Upper lobe of right lung (tissue), 1 donor: Measurements from ENCODE around the gene EYA3. TPM values are rescaled to one million over a fixed set of nuclear protein-coding genes. Genes with fewer than 3 reads are reported as not detected.
A peak's percentile ranks its signal among the peaks of the same experiment; 100 is the strongest.

Source experiments
- ATAC-seq: fragments of 200-7000 bp; cut with Tn5 transposase; one replicate; pipeline ENCODE4 v1.9.1; 2020; ENCODE audit warnings: mild to moderate bottlenecking, moderate library complexity
- DNase-seq: peaks from one replicate; pipeline ENCODE4 v3.0.0-alpha.2; 2020
- H3K27ac ChIP-seq: fragments of 200-600 bp; one replicate; pipeline ENCODE4 v1.8.0; 2022
- H3K27me3 ChIP-seq: fragments of 200-600 bp; one replicate; pipeline ENCODE4 v1.8.0; 2022; ENCODE audit warnings: mild to moderate bottlenecking
- H3K36me3 ChIP-seq: fragments of 200-600 bp; one replicate; pipeline ENCODE4 v1.8.0; 2022
- H3K4me1 ChIP-seq: fragments of 200-600 bp; one replicate; pipeline ENCODE4 v1.8.0; 2022
- H3K4me3 ChIP-seq: fragments of 200-600 bp; one replicate; pipeline ENCODE4 v1.8.0; 2022; ENCODE audit warnings: mild to moderate bottlenecking
- H3K9me3 ChIP-seq: fragments of 200-600 bp; one replicate; pipeline ENCODE4 v1.8.0; 2022
- CTCF ChIP-seq: fragments of 200-600 bp; IDR thresholded peaks from one replicate; pipeline ENCODE4 v1.8.0; 2022; ENCODE audit warnings: antibody characterized with exemption
- intact Hi-C: fragments of 100-400 bp; cut with DNase I; formaldehyde crosslinking; loops from one replicate; pipeline ENCODE4 v1.11.0; 2022
- total RNA-seq: library from RNA; stranded (reverse); fragmentation: NEBNext Ultra II Directional; extraction: Animal tissue kit (Norgen Biotek cat#: 25700); gene quantifications from one replicate; pipeline ENCODE4 v1.2.1, GENCODE V29; 2021
- donor health status: DM: no; HTN: yes; CAD: no; lungs with severe emphysema.

The EYA3 gene
- total RNA-seq, 1 donor from 2014 or later = 21.0 TPM

GRCh38 chr1:28066393-28067154, 21.8 kb downstream of the EYA3 start:
- Histone ChIP-seq H3K4me3 (no peak overlapping the region), H3K9me3 (no peaks in the 10 kb centered on the region), H3K27me3 (no peaks in the 10 kb centered on the region), H3K36me3 (peaks cover 4% of the 10 kb centered on the region), H3K4me1 (peaks cover 8% of the 10 kb centered on the region), H3K27ac (no peak overlapping the region)
- DNase-seq (no peak), ATAC-seq (no peak)
- no peak for TF ChIP-seq CTCF
- intact Hi-C loops = no loop called here

- intact Hi-C loops = no loop called here
- H3K4me3 ChIP-seq = no peak overlapping the region
- H3K27me3 ChIP-seq = no peaks in the 10 kb centered on the region
- no peaks in the 10 kb centered on the region for H3K9me3 ChIP-seq
- DNase-seq (no peak), ATAC-seq (no peak)
- peaks cover 4% of the 10 kb centered on the region for H3K36me3 ChIP-seq
- no peak for TF ChIP-seq CTCF
- H3K4me1 ChIP-seq = peaks cover 8% of the 10 kb centered on the region
- H3K27ac ChIP-seq = no peak overlapping the region
Observed at GRCh38 chr1:28064064-28064463, 24.3 kb downstream of the EYA3 start.

GRCh38 chr1:28062806-28063205, 25.6 kb downstream of the EYA3 start:
- no peak overlapping the region for H3K4me3 ChIP-seq
- H3K36me3 ChIP-seq = peaks cover 4% of the 10 kb centered on the region
- H3K27ac ChIP-seq = no peak overlapping the region
- peaks cover 12% of the 10 kb centered on the region for H3K4me1 ChIP-seq
- no peaks in the 10 kb centered on the region for H3K27me3 ChIP-seq
- TF ChIP-seq CTCF = no peak
- DNase-seq (no peak), ATAC-seq (no peak)
- intact Hi-C loops = no loop called here
- H3K9me3 ChIP-seq = no peaks in the 10 kb centered on the region

GRCh38 chr1:28058971-28059878, 29.2 kb downstream of the EYA3 start:
- Histone ChIP-seq H3K9me3 (no peaks in the 10 kb centered on the region), H3K27ac (peak overlapping the region; percentile 20), H3K4me1 (peaks cover 22% of the 10 kb centered on the region), H3K36me3 (no peaks in the 10 kb centered on the region), H3K4me3 (peak overlapping the region; percentile 3), H3K27me3 (no peaks in the 10 kb centered on the region)
- no peak for TF ChIP-seq CTCF
- no peak for DNase-seq
- ATAC-seq = no peak
- intact Hi-C loops = no loop called here

GRCh38 chr1:28058168-28058567, 30.2 kb downstream of the EYA3 start:
- ATAC-seq = no peak
- no peaks in the 10 kb centered on the region for H3K9me3 ChIP-seq
- intact Hi-C loops = no loop called here
- TF ChIP-seq CTCF = no peak
- H3K4me1 ChIP-seq = peaks cover 22% of the 10 kb centered on the region
- no peak for DNase-seq
- no peaks in the 10 kb centered on the region for H3K36me3 ChIP-seq
- no peaks in the 10 kb centered on the region for H3K27me3 ChIP-seq
- H3K4me3 ChIP-seq = no peak overlapping the region
- peak overlapping the region; percentile 20 for H3K27ac ChIP-seq
